ENCODE data around the gene ZDHHC20. TPM values are rescaled to one million over a fixed set of nuclear protein-coding genes. Genes with fewer than 3 reads are reported as not detected.
A peak's percentile ranks its signal among the peaks of the same experiment; 100 is the strongest.

ZDHHC20 gene
- total and polyA plus RNA-seq, 2 of the 13 experiments (the other 11 are each of a cell fraction or from before 2014, with no cell fraction given): 19.9 to 59.9 TPM

DNA sequence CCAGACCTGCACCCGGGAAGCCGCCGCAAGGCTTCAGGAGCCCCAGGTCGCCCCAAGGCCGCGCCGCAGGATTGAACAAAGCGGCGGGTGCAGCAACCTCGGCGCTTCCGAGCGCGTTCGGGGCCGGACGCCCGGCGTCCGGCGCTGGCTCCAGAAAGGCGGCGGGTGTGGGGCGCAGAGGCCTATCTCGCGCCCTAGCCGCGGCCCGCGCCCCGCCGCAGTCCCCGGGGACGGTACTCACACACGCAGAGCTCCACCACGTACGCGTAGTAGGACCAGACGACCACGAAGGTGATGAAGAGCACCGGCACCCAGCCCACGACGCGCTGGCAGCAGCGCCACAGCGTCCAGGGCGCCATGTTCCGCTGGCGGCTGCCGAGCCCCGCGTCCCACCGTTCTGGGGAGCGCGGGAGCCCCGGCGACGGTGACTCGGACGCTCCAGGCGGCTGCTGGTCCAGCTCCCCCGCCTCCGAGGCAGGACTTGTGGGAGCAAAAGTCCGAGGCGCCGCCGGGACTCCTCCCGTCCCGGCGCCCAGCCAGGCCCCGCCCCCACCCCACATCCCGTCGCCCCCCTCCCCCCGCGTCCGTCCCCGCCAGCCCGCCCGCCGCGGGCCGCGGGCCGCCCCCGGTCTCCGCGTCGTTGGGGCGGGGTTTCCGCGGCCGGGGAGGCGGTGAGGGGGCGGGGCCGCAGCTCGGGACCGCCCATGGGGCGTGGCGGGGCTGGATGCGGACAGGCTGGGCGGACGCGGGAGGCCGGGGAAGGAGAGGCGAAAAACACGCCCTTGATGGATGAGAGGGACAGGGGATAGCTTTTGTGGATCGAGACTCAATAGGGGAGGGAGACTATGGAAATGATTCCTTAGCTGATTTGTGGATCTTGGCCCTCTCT, at the start of gene ZDHHC20 (continued):
- TF ChIP-seq ZNF879 (CRISPR knock-in tag; IDR thresholded peaks at IDR 0.05): 0 out of 2 replicates have a peak, but pooled peaks have one; percentile 46
- peak; percentile 40; the same call in 1 of the 2 replicates for TF ChIP-seq MAZ (IDR thresholded peaks at IDR 0.05; ENCODE audit: borderline replicate concordance, low read depth, low read length)
- no peak for TF ChIP-seq MAZ (CRISPR knock-in tag; IDR thresholded peaks at IDR 0.05; ENCODE audit: low read depth)
- TF ChIP-seq GATAD1 (CRISPR knock-in tag; IDR thresholded peaks at IDR 0.05): no peak
- peak; percentile 71 for TF ChIP-seq KDM2A (CRISPR knock-in tag; IDR thresholded peaks at IDR 0.05; ENCODE audit: borderline replicate concordance, low read depth)
- TF ChIP-seq ASH2L (IDR thresholded peaks at IDR 0.05; ENCODE audit: insufficient read length, low read depth, low read length): peak; percentile 64
- TF ChIP-seq ZNF790 (CRISPR knock-in tag; IDR thresholded peaks at IDR 0.05; ENCODE audit: borderline replicate concordance): peak; percentile 41; the same call in 1 of the 2 replicates
- peak; percentile 44; the same call in 1 of the 2 replicates for TF ChIP-seq ZNF766 (CRISPR knock-in tag; IDR thresholded peaks at IDR 0.05; ENCODE audit: borderline replicate concordance)
- TF ChIP-seq ZBTB33 (CRISPR knock-in tag; IDR thresholded peaks at IDR 0.05): no peak; the same call in 1 of the 2 replicates
- peak in 1 of 2 experiments; percentile 38; a peak in 1 of 4 replicates for TF ChIP-seq KLF16 (CRISPR knock-in tag; IDR thresholded peaks at IDR 0.05)
- TF ChIP-seq, protein P1, sequence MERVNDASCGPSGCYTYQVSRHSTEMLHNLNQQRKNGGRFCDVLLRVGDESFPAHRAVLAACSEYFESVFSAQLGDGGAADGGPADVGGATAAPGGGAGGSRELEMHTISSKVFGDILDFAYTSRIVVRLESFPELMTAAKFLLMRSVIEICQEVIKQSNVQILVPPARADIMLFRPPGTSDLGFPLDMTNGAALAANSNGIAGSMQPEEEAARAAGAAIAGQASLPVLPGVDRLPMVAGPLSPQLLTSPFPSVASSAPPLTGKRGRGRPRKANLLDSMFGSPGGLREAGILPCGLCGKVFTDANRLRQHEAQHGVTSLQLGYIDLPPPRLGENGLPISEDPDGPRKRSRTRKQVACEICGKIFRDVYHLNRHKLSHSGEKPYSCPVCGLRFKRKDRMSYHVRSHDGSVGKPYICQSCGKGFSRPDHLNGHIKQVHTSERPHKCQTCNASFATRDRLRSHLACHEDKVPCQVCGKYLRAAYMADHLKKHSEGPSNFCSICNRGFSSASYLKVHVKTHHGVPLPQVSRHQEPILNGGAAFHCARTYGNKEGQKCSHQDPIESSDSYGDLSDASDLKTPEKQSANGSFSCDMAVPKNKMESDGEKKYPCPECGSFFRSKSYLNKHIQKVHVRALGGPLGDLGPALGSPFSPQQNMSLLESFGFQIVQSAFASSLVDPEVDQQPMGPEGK (CRISPR knock-in tag; IDR thresholded peaks at IDR 0.05): 0 out of 2 replicates have a peak, but pooled peaks have one; percentile 15
- TF ChIP-seq TFDP2 (CRISPR knock-in tag; IDR thresholded peaks at IDR 0.05): 0 out of 2 replicates have a peak, but pooled peaks have one; percentile 12
- TF ChIP-seq, protein P2, sequence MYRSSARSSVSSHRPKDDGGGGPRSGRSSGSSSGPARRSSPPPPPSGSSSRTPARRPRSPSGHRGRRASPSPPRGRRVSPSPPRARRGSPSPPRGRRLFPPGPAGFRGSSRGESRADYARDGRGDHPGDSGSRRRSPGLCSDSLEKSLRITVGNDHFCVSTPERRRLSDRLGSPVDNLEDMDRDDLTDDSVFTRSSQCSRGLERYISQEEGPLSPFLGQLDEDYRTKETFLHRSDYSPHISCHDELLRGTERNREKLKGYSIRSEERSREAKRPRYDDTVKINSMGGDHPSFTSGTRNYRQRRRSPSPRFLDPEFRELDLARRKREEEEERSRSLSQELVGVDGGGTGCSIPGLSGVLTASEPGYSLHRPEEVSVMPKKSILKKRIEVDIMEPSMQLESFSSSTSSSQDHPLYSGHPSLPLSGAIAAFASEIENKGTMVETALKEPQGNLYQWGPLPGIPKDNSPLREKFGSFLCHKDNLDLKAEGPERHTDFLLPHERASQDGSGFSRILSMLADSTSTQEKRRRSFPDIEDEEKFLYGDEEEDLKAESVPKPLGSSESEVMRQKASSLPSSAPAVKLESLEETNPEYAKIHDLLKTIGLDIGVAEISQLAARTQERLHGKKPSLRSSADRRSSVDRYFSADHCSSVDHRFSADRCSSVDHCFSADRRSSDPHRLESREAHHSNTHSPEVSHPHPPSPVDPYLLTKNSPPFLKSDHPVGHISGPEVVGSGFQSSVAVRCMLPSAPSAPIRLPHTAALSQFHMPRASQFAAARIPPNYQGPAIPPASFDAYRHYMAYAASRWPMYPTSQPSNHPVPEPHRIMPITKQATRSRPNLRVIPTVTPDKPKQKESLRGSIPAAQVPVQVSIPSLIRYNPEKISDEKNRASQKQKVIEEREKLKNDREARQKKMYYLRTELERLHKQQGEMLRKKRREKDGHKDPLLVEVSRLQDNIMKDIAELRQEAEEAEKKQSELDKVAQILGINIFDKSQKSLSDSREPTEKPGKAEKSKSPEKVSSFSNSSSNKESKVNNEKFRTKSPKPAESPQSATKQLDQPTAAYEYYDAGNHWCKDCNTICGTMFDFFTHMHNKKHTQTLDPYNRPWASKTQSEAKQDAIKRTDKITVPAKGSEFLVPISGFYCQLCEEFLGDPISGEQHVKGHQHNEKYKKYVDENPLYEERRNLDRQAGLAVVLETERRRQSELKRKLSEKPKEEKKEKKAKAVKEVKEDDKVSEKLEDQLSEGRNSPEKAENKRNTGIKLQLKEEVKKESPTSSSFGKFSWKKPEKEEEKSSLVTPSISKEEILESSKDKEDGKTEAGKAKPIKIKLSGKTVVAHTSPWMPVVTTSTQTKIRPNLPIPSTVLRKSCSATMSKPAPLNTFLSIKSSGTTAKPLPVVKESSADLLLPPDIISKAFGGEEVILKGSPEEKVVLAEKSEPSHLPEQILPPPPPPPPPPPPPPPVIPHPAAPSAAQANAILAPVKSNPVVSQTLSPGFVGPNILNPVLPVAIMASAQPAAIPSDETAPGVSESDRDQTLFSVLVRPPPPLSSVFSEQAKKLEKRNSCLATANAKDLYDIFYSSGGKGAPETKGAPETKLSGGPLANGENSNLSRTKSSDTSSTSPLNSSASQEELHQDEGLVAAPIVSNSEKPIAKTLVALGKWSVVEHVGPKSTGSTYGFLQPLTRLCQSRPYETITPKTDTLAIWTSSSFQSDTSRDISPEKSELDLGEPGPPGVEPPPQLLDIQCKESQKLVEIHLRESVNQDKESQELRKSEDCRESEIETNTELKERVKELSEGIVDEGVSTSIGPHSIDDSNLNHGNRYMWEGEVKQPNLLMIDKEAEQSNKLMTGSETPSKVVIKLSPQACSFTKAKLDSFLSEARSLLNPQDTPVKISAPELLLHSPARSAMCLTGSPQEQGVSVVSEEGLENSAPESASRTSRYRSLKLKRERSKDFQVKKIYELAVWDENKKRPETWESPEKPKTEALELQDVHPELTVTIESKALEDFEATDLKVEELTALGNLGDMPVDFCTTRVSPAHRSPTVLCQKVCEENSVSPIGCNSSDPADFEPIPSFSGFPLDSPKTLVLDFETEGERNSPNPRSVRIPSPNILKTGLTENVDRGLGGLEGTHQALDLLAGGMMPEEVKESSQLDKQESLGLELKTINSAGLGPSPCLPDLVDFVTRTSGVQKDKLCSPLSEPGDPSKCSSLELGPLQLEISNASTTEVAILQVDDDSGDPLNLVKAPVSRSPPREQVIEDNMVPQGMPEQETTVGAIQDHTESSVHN (CRISPR knock-in tag; IDR thresholded peaks at IDR 0.05): no peak
